Thyroid gland (tissue), 4 donors: ENCODE results near the gene RBM4B. TPM values are rescaled to one million over a fixed set of nuclear protein-coding genes. Genes with fewer than 3 reads are reported as not detected.

ENCODE experiments used
- DNase-seq, 2 donors: peaks; one replicate each; pipeline ENCODE4 v3.0.0-alpha.2; 2019
- H3K27ac ChIP-seq, 3 donors: fragments of 200-600 bp; sonication (generic); 1 replicate in 2 of 3; 2 replicates in 1 of 3; pipeline ENCODE4 v1.5.1; 2016 to 2019; ENCODE audit warnings: mild to moderate bottlenecking in 1 of 3, moderate library complexity in 1 of 3
- H3K27me3 ChIP-seq: fragments of 200-600 bp; sonication (generic); one replicate; pipeline ENCODE4 v1.5.1; 2019
- H3K36me3 ChIP-seq, 2 donors: fragments of 200-600 bp; sonication (generic); one replicate each; pipeline ENCODE4 v1.5.1; 2016 to 2019
- H3K4me1 ChIP-seq, 2 donors: fragments of 200-600 bp; sonication (generic); one replicate each; pipeline ENCODE4 v1.5.1; 2017 to 2019
- H3K4me3 ChIP-seq, 3 donors: fragments of 200-600 bp; sonication (generic); replicated peaks in 1 of 3; 1 replicate in 2 of 3; 2 replicates in 1 of 3; pipeline ENCODE4 v1.5.1; 2016; ENCODE audit warnings: mild to moderate bottlenecking in 1 of 3
- H3K9me3 ChIP-seq: fragments of 200-600 bp; sonication (generic); one replicate; pipeline ENCODE4 v1.5.1; 2017
- POLR2A ChIP-seq, 2 donors: fragments of 450-650 bp; IDR thresholded peaks; one replicate each; pipeline ENCODE4 v1.6.1; 2017; ENCODE audit warnings: antibody characterized with exemption in 2 of 2, mild to moderate bottlenecking in 2 of 2, moderate library complexity in 1 of 2
- WGBS, 2 donors: methylation state at CpG; one replicate each; pipeline ENCODE4 v1.1.5; 2017; 5-methylcytosine and 5-hydroxymethylcytosine counted together
- intact Hi-C: fragments of 100-400 bp; cut with DNase I; formaldehyde crosslinking; loops from one replicate; pipeline ENCODE4 v1.15.1; 2023
- total RNA-seq, 4 donors: library from RNA; depleted of rRNA; stranded (reverse); fragments of >200 nt; gene quantifications; one replicate each; pipeline ENCODE4 v1.2.3, GENCODE V29; 2016
- TF ChIP-seq, protein P1 (sequence below), 6 experiments: fragments of 200-600 bp in 3 of 6; fragments of 450-650 bp in 3 of 6; sonication (generic) in 3 of 6; IDR thresholded peaks; one replicate each; pipeline ENCODE4 v1.5.1; 2016 to 2019; ENCODE audit warnings: antibody characterized with exemption in 6 of 6, mild to moderate bottlenecking in 2 of 6, inconsistent platforms in 1 of 6, moderate library complexity in 1 of 6

RBM4B gene
- total RNA-seq, 4 donors from 2014 or later, result 16.6 to 24.7 (median 24.2) TPM

DNA sequence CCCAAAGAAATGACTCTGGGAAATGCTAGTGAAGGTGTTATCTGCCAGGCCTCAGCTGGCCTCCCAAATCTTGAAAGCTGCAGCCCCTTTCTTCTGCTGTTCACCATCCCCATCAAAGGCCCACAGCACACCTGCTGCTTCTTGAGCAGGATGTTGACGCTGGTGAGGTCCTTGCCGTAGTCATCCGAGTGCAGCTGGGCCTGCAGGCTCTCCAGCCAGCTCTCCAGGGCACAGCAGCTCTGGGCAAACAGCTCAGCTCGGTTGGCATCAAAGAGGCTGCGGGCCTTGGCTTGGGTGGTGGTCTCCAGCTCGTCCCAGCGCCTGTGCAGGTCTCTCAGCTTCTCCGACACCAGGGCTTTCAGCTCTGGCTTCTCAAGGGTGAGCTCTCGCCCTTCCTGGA, 18.5 kb upstream of the RBM4B start:
- Histone ChIP-seq H3K4me1 (no peaks in the 10 kb centered on the region), H3K27me3 (no peaks in the 10 kb centered on the region), H3K4me3 (no peak overlapping the region), H3K36me3 (no peaks in the 10 kb centered on the region), H3K9me3 (no peaks in the 10 kb centered on the region), H3K27ac (no peak overlapping the region)
- TF ChIP-seq, protein P1, sequence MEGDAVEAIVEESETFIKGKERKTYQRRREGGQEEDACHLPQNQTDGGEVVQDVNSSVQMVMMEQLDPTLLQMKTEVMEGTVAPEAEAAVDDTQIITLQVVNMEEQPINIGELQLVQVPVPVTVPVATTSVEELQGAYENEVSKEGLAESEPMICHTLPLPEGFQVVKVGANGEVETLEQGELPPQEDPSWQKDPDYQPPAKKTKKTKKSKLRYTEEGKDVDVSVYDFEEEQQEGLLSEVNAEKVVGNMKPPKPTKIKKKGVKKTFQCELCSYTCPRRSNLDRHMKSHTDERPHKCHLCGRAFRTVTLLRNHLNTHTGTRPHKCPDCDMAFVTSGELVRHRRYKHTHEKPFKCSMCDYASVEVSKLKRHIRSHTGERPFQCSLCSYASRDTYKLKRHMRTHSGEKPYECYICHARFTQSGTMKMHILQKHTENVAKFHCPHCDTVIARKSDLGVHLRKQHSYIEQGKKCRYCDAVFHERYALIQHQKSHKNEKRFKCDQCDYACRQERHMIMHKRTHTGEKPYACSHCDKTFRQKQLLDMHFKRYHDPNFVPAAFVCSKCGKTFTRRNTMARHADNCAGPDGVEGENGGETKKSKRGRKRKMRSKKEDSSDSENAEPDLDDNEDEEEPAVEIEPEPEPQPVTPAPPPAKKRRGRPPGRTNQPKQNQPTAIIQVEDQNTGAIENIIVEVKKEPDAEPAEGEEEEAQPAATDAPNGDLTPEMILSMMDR (IDR thresholded peaks at IDR 0.05), result no peak
- DNase-seq, result no peak
- intact Hi-C loops, result no loop called here
- WGBS, 2 donors, result 95 to 100% methylated on average over 1 to 4 of the region's 9 CpGs

DNA sequence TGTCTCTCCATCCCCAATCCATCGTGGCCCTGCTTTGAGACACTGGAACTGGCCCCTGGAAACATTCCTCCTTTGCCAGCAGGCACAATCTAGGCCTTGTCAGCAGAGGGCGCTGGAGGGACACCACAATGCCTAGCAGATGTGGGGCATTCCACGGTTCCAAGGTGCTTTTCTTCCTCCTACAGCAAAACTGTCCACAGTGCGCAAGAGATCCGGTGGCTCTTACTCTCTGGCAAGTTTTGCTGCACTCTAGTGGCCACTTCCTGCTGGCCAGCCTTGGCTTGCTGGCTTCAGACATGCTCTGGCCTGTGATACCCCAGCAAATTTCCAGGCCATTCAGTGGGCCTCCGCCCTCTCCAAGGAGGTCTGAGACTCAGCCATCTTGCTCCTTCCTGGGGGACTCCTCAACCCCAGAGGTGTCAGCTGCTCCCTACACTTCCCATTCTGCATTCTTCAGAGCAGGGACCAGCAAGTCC, 17.1 kb upstream of the RBM4B start:
- H3K27me3 ChIP-seq, result no peaks in the 10 kb centered on the region
- peak; percentile 89 to 92 for DNase-seq
- H3K4me1 ChIP-seq, result no peaks in the 10 kb centered on the region
- WGBS, 2 donors, result 20 to 22% methylated on average over 6 of the region's 6 CpGs
- H3K36me3 ChIP-seq, result no peaks in the 10 kb centered on the region
- TF ChIP-seq, protein P1 (IDR thresholded peaks at IDR 0.05), result peak; percentile 88 to 97 (median 94)
- no peak for TF ChIP-seq POLR2A (IDR thresholded peaks at IDR 0.05)
- intact Hi-C loops, result loop anchor here (5.0 kb wide), 1 partner anchor 138 kb away; no protein-coding TSS in a partner anchor
- no peak overlapping the region for H3K27ac ChIP-seq
- no peak overlapping the region for H3K4me3 ChIP-seq
- H3K9me3 ChIP-seq, result no peaks in the 10 kb centered on the region

DNA sequence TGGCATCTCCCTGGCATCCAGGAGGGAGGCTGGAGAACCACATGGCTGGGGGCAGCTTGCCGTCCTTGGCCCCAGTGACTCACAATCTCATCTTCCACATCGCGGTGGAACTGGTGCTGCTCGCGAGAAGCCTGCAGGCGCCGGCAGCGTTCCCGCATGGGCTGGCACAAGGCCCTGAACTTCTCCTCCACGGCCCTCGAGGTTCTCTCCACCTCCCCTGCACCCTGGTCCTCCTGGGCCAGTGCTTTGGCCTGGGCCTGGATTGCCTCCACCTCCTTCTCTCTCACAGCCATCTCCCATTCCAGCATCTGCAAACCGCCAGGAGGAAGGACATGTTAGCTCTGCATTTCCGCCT, 16.3 kb upstream of the RBM4B start:
- WGBS, 2 donors, result 88 to 92% methylated on average over 12 to 13 of the region's 13 CpGs
- H3K4me1 ChIP-seq, result no peaks in the 10 kb centered on the region
- TF ChIP-seq, protein P1 (IDR thresholded peaks at IDR 0.05), result no peak
- no peak for TF ChIP-seq POLR2A (IDR thresholded peaks at IDR 0.05)
- H3K4me3 ChIP-seq, result no peak overlapping the region
- no peak overlapping the region for H3K27ac ChIP-seq
- DNase-seq, result no peak
- intact Hi-C loops, result loop anchor here (5.0 kb wide), 1 partner anchor 138 kb away; no protein-coding TSS in a partner anchor
- H3K27me3 ChIP-seq, result no peaks in the 10 kb centered on the region
- no peaks in the 10 kb centered on the region for H3K9me3 ChIP-seq
- no peaks in the 10 kb centered on the region for H3K36me3 ChIP-seq

DNA sequence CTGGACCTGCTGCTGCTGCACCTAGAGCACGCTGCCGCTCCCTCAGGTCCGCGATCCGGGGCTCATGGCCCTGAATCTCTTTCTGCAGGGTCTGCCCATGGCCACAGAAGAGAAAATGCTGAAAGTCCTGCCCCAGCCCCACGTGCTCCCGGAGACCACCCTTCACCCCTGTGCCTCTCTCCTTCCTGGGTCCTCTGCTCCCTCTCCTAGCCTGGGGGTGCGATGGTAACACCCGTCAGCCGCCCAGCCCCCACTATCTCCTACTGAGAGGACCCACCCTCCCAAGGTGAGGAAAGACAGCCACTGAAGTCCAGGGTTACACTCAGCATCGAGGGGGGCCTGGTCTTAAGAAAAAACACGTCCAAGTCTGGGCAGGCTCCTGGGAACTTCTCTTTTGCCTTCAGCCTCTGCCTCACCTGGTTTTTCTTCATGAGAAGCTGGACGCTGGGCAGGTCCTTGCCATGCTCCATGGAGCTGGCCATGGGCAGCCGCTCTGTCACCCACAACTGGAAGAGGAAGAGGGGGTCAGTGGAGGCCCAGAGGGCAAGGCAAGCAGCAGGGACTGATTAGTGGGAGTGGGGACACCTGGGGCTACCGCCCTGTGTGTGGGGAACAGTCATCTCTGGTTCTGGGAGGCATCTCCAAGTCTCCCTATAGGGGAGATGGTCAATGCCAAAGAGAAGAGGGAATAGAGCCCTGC, 15.8 kb upstream of the RBM4B start:
- DNase-seq, result no peak
- Histone ChIP-seq H3K27me3 (no peaks in the 10 kb centered on the region), H3K36me3 (no peaks in the 10 kb centered on the region), H3K4me3 (no peak overlapping the region), H3K4me1 (no peaks in the 10 kb centered on the region), H3K27ac (no peak overlapping the region), H3K9me3 (no peaks in the 10 kb centered on the region)
- intact Hi-C loops, result loop anchor here (5.0 kb wide), 1 partner anchor 139 kb away; no protein-coding TSS in a partner anchor
- whole genome bisulfite sequencing, 2 donors, result 87 to 95% methylated on average over 13 to 15 of the region's 15 CpGs
- TF ChIP-seq POLR2A (IDR thresholded peaks at IDR 0.05), result no peak

DNA sequence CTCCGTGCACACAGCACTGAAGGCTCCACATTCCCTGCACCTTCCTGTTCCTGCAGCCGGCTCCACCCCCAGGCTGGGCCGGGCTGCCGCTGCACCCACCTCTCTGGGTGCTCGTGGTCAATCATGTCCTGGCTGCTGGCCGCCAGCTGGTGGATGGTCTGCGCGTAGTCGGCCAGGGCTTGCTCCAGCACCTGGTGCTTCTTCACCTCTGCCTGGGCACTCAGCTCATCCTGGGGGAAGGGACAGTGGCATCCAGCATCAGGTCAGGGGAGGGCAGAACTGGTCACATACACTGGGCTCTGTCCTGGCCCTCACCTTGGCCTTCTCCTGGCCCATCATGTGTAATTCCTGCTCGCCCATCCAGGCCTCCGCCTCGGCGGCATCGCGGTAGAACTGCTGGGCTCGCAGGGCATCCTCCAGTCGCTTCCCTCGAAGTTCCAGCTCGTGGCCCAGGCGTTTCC, 15.2 kb upstream of the RBM4B start:
- WGBS, 2 donors, result 87 to 93% methylated on average over 14 to 17 of the region's 20 CpGs
- Histone ChIP-seq H3K27me3 (no peaks in the 10 kb centered on the region), H3K9me3 (no peaks in the 10 kb centered on the region), H3K27ac (no peak overlapping the region), H3K4me3 (no peak overlapping the region), H3K4me1 (no peaks in the 10 kb centered on the region), H3K36me3 (no peaks in the 10 kb centered on the region)
- intact Hi-C loops, result loop anchor here (5.0 kb wide), 1 partner anchor 139 kb away; no protein-coding TSS in a partner anchor
- no peak for DNase-seq
- no peak for TF ChIP-seq POLR2A (IDR thresholded peaks at IDR 0.05)

DNA sequence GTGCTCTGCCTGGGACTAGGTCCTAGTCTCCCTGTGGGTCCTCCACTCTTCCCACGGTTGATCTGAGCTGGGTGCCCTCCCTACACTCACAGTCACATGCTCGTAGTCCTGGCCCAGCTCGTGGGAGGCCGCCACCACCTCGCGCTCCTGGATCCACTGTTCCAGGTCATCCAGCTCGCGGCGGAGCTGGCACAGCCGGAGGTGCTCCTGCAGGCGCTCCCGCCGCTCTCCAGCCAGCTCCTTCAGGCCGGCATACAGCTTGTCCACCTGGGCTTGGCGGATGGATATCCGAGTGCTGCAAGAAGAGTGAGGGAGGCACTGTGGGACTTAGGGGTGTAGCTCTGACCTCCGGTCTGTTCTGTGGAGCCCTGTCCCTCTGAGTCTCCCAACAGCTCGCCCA, 14.8 kb upstream of the RBM4B start:
- Histone ChIP-seq H3K4me1 (no peaks in the 10 kb centered on the region), H3K36me3 (no peaks in the 10 kb centered on the region), H3K4me3 (no peak overlapping the region), H3K27ac (no peak overlapping the region), H3K9me3 (no peaks in the 10 kb centered on the region), H3K27me3 (no peaks in the 10 kb centered on the region)
- no peak for DNase-seq
- WGBS, 2 donors, result 92 to 95% methylated on average over 5 to 15 of the region's 18 CpGs
- no peak for TF ChIP-seq POLR2A (IDR thresholded peaks at IDR 0.05)
- TF ChIP-seq, protein P1 (IDR thresholded peaks at IDR 0.05), result no peak
- intact Hi-C loops, result loop anchor here (5.0 kb wide), 1 partner anchor 140 kb away; no protein-coding TSS in a partner anchor
